Esophagus squamous epithelium (tissue), 4 donors: ENCODE measurements around the gene BCAP29.

Experiments used
- CTCF ChIP-seq, 6 experiments: fragments of 450-650 bp in 4 of 6; fragments of 200-600 bp in 2 of 6; sonication (generic) in 2 of 6; IDR thresholded peaks; one replicate each; pipeline ENCODE4 v1.5.1; 2016 to 2019; ENCODE audit warnings: antibody characterized with exemption in 6 of 6, mild to moderate bottlenecking in 4 of 6, moderate library complexity in 4 of 6
- POLR2A ChIP-seq, 4 donors: fragments of 450-650 bp; IDR thresholded peaks; one replicate each; pipeline ENCODE4 v1.6.1; 2017; ENCODE audit warnings: antibody characterized with exemption in 4 of 4, mild to moderate bottlenecking in 4 of 4, moderate library complexity in 3 of 4

DNA sequence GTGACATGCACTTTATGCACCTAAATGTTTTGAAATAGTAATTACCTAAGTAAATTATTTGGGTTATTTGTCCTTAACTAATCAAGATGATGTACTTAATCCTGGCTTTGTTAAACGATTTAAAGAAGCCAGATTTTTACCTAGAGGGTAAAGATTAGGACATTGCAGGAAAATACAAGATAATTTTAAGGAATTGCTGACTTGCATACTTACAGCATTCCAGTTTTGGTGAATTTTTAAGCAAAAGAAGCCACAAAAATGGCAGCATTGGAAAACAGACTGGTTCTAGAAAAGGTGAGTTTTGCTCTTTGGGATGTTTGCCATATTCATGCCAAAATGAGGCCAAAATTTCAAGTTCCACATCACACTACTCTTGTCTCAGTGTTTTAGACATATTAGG lies 33.4 kb downstream of the BCAP29 start:
- no peak for TF ChIP-seq CTCF (IDR thresholded peaks at IDR 0.05)
- TF ChIP-seq POLR2A (IDR thresholded peaks at IDR 0.05) = no peak
